Subcutaneous adipose tissue (tissue), 4 donors: ENCODE results near the gene SLCO4A1. TPM values are rescaled to one million over a fixed set of nuclear protein-coding genes. Genes with fewer than 3 reads are reported as not detected.

ENCODE experiments used
- CTCF ChIP-seq: fragments of 450-650 bp; IDR thresholded peaks from one replicate; pipeline ENCODE4 v1.5.1; 2016; ENCODE audit warnings: low read depth, mild to moderate bottlenecking, control low read depth, antibody characterized with exemption, moderate library complexity
- total RNA-seq, 4 donors: library from RNA; depleted of rRNA; stranded (reverse); fragments of >200 nt; gene quantifications; one replicate each; pipeline ENCODE4 v1.1.0, GENCODE V29; 2016

SLCO4A1 gene
- total RNA-seq, 4 donors from 2014 or later = 9.0 to 38.5 (median 28.3) TPM

GRCh38 chr20:62607366-62608217 is 34.7 kb upstream of the SLCO4A1 start:
- TF ChIP-seq CTCF = no peak

GRCh38 chr20:62608218-62608565 is 34.1 kb upstream of the SLCO4A1 start:
- TF ChIP-seq CTCF = no peak

- TF ChIP-seq CTCF = no peak
These were observed 33.0 kb upstream of the SLCO4A1 start for GRCh38 chr20:62609279-62609720.

GRCh38 chr20:62609811-62610757 is 32.2 kb upstream of the SLCO4A1 start:
- no peak for TF ChIP-seq CTCF

GRCh38 chr20:62611012-62611411 is 31.3 kb upstream of the SLCO4A1 start:
- no peak for TF ChIP-seq CTCF

GRCh38 chr20:62611819-62612218 is 30.5 kb upstream of the SLCO4A1 start:
- TF ChIP-seq CTCF = no peak
